AG04450 (cell line): Measurements from ENCODE around the gene FSD1L. TPM values are rescaled to one million over a fixed set of nuclear protein-coding genes. Genes with fewer than 3 reads are reported as not detected.
A peak's percentile ranks its signal among the peaks of the same experiment; 100 is the strongest.
"Not testable (repeated sequence)": the region's sequence is repeated elsewhere in the genome, so short reads cannot be mapped to it uniquely, and the experiment has no call there.

ENCODE experiments used
- CTCF ChIA-PET: fragments of 300-600, 350-600 bp; formaldehyde crosslinking; extraction: SDS; loops from one replicate; lab custom pipeline; 2022; ENCODE audit warnings: antibody characterized with exemption, inconsistent platforms; lab: Charles Lee
- POLR2A ChIA-PET: fragments of 350-600 bp; formaldehyde crosslinking; extraction: SDS; loops from one replicate; lab custom pipeline; 2021; ENCODE audit warnings: antibody characterized with exemption, inconsistent platforms; lab: Yijun Ruan, JAX
- DNase-seq: peaks from one replicate; pipeline ENCODE4 v3.0.0-alpha.2; 2011; ENCODE audit warnings: low read depth, low spot score
- H3K27ac ChIP-seq: one replicate; pipeline ENCODE4 v1.5.1; 2012; ENCODE audit warnings: low read depth, low read length, control low read depth
- H3K27me3 ChIP-seq: one replicate; pipeline ENCODE4 v1.6.0; 2012; ENCODE audit warnings: low read length; ENCODE audit not compliant: control insufficient read depth, insufficient read depth
- H3K4me3 ChIP-seq: 2 replicates; pipeline ENCODE4 v1.5.1; 2011; ENCODE audit warnings: mild to moderate bottlenecking, low read depth, low read length, control low read depth
- H3K9me3 ChIP-seq: 2 replicates; pipeline ENCODE4 v1.5.1; 2012; ENCODE audit warnings: low read length; ENCODE audit not compliant: control insufficient read depth, insufficient read depth
- polyA plus RNA-seq: library from polyadenylated mRNA; depleted of rRNA; stranded (reverse); fragments of >200 nt; gene quantifications from 2 replicates; pipeline ENCODE4 v1.2.3, GENCODE V29; 2011
- TF ChIP-seq, protein P1 (sequence below): IDR thresholded peaks from 2 replicates; pipeline ENCODE4 v1.5.1; 2011; ENCODE audit warnings: low read depth, low read length, control low read depth, inconsistent platforms

The FSD1L gene
- polyA plus RNA-seq, 1 experiment, result 7.4 TPM

DNA sequence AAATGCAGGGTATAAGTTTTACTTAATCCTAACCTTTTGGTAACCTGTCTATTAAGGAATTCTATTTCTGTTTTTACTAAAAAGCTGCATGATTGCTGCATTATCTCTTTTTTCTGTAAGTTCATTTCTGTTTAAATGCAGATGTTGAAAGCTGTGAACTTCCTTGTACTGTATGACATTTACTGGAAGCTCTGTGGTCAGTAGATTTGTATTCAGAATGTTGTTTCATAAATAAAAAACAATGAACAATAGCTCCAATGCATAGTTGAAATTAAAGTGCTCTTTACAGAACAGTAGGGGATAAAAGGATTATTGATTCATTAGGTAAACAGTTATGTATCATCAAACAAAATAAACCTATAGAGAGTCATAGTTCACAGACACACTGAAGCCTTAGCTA lies 63.6 kb downstream of the FSD1L start:
- no peak overlapping the region for H3K4me3 ChIP-seq
- no peak for DNase-seq
- TF ChIP-seq, protein P1, sequence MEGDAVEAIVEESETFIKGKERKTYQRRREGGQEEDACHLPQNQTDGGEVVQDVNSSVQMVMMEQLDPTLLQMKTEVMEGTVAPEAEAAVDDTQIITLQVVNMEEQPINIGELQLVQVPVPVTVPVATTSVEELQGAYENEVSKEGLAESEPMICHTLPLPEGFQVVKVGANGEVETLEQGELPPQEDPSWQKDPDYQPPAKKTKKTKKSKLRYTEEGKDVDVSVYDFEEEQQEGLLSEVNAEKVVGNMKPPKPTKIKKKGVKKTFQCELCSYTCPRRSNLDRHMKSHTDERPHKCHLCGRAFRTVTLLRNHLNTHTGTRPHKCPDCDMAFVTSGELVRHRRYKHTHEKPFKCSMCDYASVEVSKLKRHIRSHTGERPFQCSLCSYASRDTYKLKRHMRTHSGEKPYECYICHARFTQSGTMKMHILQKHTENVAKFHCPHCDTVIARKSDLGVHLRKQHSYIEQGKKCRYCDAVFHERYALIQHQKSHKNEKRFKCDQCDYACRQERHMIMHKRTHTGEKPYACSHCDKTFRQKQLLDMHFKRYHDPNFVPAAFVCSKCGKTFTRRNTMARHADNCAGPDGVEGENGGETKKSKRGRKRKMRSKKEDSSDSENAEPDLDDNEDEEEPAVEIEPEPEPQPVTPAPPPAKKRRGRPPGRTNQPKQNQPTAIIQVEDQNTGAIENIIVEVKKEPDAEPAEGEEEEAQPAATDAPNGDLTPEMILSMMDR, result no peak
- H3K27me3 ChIP-seq, result no peaks in the 10 kb centered on the region
- ChIA-PET CTCF (no interaction called here), POLR2A (no interaction called here)
- no peak overlapping the region for H3K27ac ChIP-seq
- H3K9me3 ChIP-seq, result no peaks in the 10 kb centered on the region

DNA sequence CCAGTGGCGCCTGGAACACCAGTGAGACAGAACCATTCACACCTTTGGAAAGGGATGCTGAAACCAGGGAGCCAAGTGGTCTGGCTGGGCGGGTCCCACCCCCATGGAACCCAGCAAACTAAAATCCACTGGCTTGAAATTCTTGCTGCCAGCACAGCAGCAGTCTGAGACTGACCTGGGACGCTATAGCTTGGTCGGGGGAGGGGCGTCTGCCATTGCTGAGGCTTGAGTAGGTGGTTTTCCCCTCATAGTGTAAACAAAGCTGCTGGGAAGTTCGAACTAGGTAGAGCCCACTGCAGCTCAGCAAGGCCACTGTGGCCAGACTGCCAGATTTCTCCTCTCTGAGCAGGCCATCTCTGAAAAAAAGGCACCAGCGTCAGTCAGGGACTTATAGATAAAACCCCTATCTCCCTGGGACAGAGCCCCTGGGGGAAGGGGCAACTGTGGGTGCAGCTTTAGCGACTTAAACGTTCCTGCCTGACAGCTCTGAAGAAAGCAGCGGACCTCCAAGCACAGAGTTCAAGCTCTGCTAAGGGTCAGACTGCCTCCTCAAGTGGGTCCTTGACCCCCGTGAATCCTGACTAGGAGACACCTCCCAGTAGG lies 68.1 kb downstream of the FSD1L start:
- DNase-seq, result no peak
- CTCF ChIA-PET, result no interaction called here

GRCh38 chr9:105519710-105520369 lies 72.0 kb downstream of the FSD1L start:
- POLR2A ChIA-PET, CTCF ChIA-PET: not testable (repeated sequence)

More for the DNA sequence above, 68.1 kb downstream of the FSD1L start:
- TF ChIP-seq, protein P1, result no peak
- Histone ChIP-seq H3K4me3 (no peak overlapping the region), H3K27me3 (no peaks in the 10 kb centered on the region), H3K27ac (no peak overlapping the region), H3K9me3 (no peaks in the 10 kb centered on the region; the same call in 1 of the 2 replicates)
- POLR2A ChIA-PET, result no interaction called here

GRCh38 chr9:105520992-105521391 lies 73.2 kb downstream of the FSD1L start:
- H3K9me3 ChIP-seq, DNase-seq, CTCF ChIA-PET: not testable (repeated sequence)

More at GRCh38 chr9:105519710-105520369, 72.0 kb downstream of the FSD1L start:
- not testable (repeated sequence) for H3K27me3 ChIP-seq, H3K9me3 ChIP-seq, H3K27ac ChIP-seq, DNase-seq
- H3K4me3 ChIP-seq, result peak overlapping the region; percentile 41; the same call in 1 of the 2 replicates

GRCh38 chr9:105522618-105523385 lies 75.0 kb downstream of the FSD1L start:
- POLR2A ChIA-PET, DNase-seq, H3K27ac ChIP-seq, CTCF ChIA-PET, H3K27me3 ChIP-seq, H3K4me3 ChIP-seq, H3K9me3 ChIP-seq: not testable (repeated sequence)

More at GRCh38 chr9:105520992-105521391, 73.2 kb downstream of the FSD1L start:
- POLR2A ChIA-PET, H3K27ac ChIP-seq, H3K4me3 ChIP-seq, H3K27me3 ChIP-seq: not testable (repeated sequence)

- Histone ChIP-seq H3K9me3 (no peaks in the 10 kb centered on the region), H3K27ac (no peak overlapping the region), H3K4me3 (no peak overlapping the region), H3K27me3 (no peaks in the 10 kb centered on the region)
- TF ChIP-seq, protein P1, result no peak
- DNase-seq, result no peak
- POLR2A ChIA-PET, result no interaction called here
- CTCF ChIA-PET, result no interaction called here
These were observed 83.7 kb downstream of the FSD1L start for GRCh38 chr9:105531530-105531929.
